Measurements from ENCODE around the gene TMEM14B. TPM values are rescaled to one million over a fixed set of nuclear protein-coding genes. Genes with fewer than 3 reads are reported as not detected.

TMEM14B gene
- total RNA-seq (10 to 100 TPM; 64.7 to 82.5 (median 72.4) TPM), polyA plus RNA-seq (100 to 1,000 TPM in 1 of 2 donors, 10 to 100 TPM in 1; 92.2 to 123 TPM)
- long read RNA-seq, donor 1, transcript TMEM14B-202 (6 exons, 975 nt), result major isoform, 36 of 61 reads
- long read RNA-seq, donor 1, partial matches to known transcripts, result 2 of 61 reads
- long read RNA-seq, donor 1, other reads (novel, unspliced or antisense), result 16 of 61 reads
- long read RNA-seq, donor 2, transcript TMEM14B-201 (5 exons, 787 nt), result minor isoform, 7 of 104 reads
- long read RNA-seq, donor 2, transcript TMEM14B-202 (6 exons, 975 nt), result major isoform, 85 of 104 reads
- long read RNA-seq, donor 2, partial matches to known transcripts, result 6 of 104 reads
- long read RNA-seq, donor 2, other reads (novel, unspliced or antisense), result 0 of 104 reads
- long read RNA-seq, donor 3, transcript TMEM14B-202 (6 exons, 975 nt), result major isoform, 62 of 73 reads
- long read RNA-seq, donor 3, partial matches to known transcripts, result 1 of 73 reads
- long read RNA-seq, donor 3, other reads (novel, unspliced or antisense), result 5 of 73 reads

GRCh38 chr6:10747251-10747972, at the start of gene TMEM14B:
TMEM14B (plus strand) TSS chr6:10747805; CDS start chr6:10749246, 1,441 bp downstream.
- no peaks in the 10 kb centered on the region for H3K9me3 ChIP-seq
- DNase-seq, result peak; percentile 100
- TF ChIP-seq CTCF (IDR thresholded peaks at IDR 0.05), result no peak
- no peak for TF ChIP-seq EP300 (IDR thresholded peaks at IDR 0.05)
- TF ChIP-seq POLR2A (IDR thresholded peaks at IDR 0.05), result peak; percentile 62
- intact Hi-C loops (cut with DNase I), result loop anchor here in 1 of 4 donors (10.0 kb wide), 1 partner anchor 53 kb away; the partner anchor contains the start of genes C6orf52 and PAK1IP1
- H3K27ac ChIP-seq, result peak within 1 kb of the TSS in 1 of 2 donors; percentile 48
- 1% methylated on average over 45 to 52 of the region's 52 CpGs for WGBS, 3 donors
- H3K27me3 ChIP-seq, result no peaks in the 10 kb centered on the region
- peaks cover 3% of the 10 kb centered on the region for H3K4me1 ChIP-seq (ENCODE audit: insufficient read depth)
- no peaks in the 10 kb centered on the region for H3K36me3 ChIP-seq
- H3K4me3 ChIP-seq, result peak within 1 kb of the TSS; percentile 84

DNA sequence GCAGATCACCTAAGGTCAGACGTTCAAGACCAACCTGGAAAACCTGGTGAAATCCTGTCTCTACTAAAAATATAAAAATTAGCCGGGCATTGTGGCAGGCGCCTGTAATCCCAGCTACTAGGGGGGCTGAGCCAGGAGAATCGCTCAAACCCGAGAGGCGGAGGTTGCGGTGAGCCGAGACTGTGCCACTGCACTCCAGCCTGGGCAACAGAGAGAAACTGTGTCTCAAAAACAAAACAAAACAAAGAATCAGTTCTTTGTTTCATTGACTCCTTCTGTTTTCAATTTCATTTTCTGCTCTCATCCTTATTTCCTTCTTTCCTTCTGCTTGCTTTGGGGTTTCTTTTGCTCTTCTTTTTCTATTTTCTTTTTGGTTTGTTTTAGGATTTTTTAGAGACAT, 33.6 kb upstream of the TMEM14B start:
- Histone ChIP-seq H3K36me3 (no peaks in the 10 kb centered on the region), H3K27ac (no peak overlapping the region), H3K9me3 (no peaks in the 10 kb centered on the region), H3K4me1 (ENCODE audit: insufficient read depth) (no peaks in the 10 kb centered on the region), H3K27me3 (no peaks in the 10 kb centered on the region), H3K4me3 (no peak overlapping the region)
- no peak for DNase-seq
- intact Hi-C loops (cut with DNase I), result no loop called here
- TF ChIP-seq CTCF (IDR thresholded peaks at IDR 0.05) (no peak), EP300 (IDR thresholded peaks at IDR 0.05) (no peak), POLR2A (IDR thresholded peaks at IDR 0.05) (no peak)
- 83 to 89% (median 84%) methylated on average over 8 of the region's 8 CpGs for WGBS, 3 donors

GRCh38 chr6:10719296-10719963, 28.2 kb upstream of the TMEM14B start:
- DNase-seq, result peak in 1 of 5 donors; percentile 18
- 71 to 82% (median 76%) methylated on average over 8 of the region's 8 CpGs for WGBS, 3 donors
- no peaks in the 10 kb centered on the region for H3K27me3 ChIP-seq
- H3K4me1 ChIP-seq (ENCODE audit: insufficient read depth), result peaks cover 5% of the 10 kb centered on the region
- no peaks in the 10 kb centered on the region for H3K36me3 ChIP-seq
- peak overlapping the region in 1 of 2 donors; percentile 80 for H3K27ac ChIP-seq
- H3K4me3 ChIP-seq, result peak overlapping the region; percentile 47
- TF ChIP-seq CTCF (IDR thresholded peaks at IDR 0.05), result no peak
- no peak for TF ChIP-seq POLR2A (IDR thresholded peaks at IDR 0.05)
- no peak for TF ChIP-seq EP300 (IDR thresholded peaks at IDR 0.05)
- H3K9me3 ChIP-seq, result no peaks in the 10 kb centered on the region
- intact Hi-C loops (cut with DNase I), result no loop called here

GRCh38 chr6:10719964-10720264, 27.7 kb upstream of the TMEM14B start:
- WGBS, 3 donors, result 18 to 81% (median 37%) methylated on average over 19 to 21 of the region's 21 CpGs
- intact Hi-C loops (cut with DNase I), result no loop called here
- Histone ChIP-seq H3K9me3 (no peaks in the 10 kb centered on the region), H3K4me1 (ENCODE audit: insufficient read depth) (peaks cover 10% of the 10 kb centered on the region), H3K27me3 (no peaks in the 10 kb centered on the region), H3K4me3 (peak overlapping the region; percentile 47), H3K36me3 (no peaks in the 10 kb centered on the region), H3K27ac (peak overlapping the region; percentile 75 to 80)
- DNase-seq, result peak; percentile 50 to 68 (median 60)
- no peak for TF ChIP-seq CTCF (IDR thresholded peaks at IDR 0.05)
